Measurements from ENCODE around the gene RADX. TPM values are rescaled to one million over a fixed set of nuclear protein-coding genes. Genes with fewer than 3 reads are reported as not detected.
A peak's percentile ranks its signal among the peaks of the same experiment; 100 is the strongest.
"Not testable (repeated sequence)": the region's sequence is repeated elsewhere in the genome, so short reads cannot be mapped to it uniquely, and the experiment has no call there.

Gene RADX, protein sequence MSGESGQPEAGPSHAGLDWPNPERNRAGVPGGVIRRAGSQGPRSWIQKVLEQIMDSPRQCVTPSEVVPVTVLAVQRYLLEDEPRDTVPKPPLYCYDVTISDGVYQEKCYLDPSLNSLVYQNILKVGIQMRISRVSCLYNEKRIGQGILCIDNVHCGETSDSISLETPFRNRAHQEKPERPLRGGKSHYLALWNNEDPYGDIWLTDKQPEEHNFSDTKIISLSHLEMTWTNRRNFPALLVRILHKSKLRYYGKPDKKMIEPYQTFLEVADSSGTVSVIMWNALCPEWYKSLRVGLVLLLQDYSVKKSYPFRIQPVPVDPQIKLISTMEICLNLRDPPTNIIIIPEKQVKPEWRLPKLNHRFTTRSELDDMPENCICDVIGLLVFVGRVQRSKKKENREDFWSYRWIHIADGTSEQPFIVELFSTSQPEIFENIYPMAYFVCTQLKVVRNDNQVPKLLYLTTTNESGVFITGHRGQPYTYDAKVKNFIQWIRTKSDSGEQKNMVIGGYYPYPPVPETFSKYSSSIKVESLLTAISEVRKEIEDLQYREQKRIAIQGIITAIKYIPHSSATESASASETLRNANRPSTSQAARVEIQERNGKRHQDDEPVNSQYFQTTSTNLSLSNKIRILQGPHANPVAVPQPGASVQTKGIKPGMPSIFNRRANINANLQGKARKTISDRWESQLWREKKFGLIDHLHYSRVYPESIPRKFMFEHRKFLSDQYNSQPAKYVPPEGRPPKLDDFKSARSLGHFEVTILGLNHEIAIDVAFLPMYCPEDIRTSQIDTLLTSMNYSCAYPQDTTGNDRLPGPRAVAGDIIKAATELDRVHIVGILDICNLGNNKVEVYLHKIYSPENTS
- total RNA-seq = under 0.01 and 0.26 TPM in 2 replicates

DNA sequence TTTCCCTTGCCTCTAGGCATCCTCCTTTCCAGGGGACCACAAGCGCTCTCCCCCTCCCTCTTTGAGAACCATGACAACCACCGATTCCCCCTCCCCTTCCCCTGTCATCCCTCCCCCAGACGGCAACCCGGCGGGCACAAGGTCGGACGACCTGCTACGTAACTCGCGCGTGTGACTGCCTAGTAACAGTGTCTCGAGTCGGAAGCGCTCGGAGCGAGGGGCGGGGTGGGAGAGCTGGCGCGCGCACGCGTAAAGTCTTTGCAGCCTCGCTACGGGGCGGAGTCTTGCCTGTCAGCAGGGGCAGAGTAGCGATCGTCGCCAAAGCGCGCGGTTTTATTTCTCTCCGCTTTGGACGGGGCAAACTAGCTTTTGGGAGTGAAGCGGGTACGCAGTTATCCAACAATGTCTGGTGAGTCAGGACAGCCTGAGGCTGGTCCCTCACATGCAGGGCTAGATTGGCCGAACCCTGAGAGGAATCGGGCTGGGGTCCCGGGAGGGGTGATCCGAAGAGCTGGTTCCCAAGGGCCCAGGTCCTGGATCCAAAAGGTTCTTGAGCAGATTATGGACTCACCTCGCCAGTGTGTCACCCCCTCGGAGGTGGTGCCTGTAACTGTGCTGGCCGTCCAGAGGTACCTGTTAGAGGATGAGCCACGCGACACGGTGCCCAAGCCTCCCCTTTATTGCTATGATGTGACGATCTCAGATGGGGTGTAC, at the start of gene RADX:
Gene RADX, plus strand, starts transcription at position 300 of the 714 bp plus-strand sequence. Its CDS starts 103 bp downstream, at position 403.
- DNase-seq (ENCODE audit: low read depth in 2 of 2) = peak; percentile 20 to 40

DNA sequence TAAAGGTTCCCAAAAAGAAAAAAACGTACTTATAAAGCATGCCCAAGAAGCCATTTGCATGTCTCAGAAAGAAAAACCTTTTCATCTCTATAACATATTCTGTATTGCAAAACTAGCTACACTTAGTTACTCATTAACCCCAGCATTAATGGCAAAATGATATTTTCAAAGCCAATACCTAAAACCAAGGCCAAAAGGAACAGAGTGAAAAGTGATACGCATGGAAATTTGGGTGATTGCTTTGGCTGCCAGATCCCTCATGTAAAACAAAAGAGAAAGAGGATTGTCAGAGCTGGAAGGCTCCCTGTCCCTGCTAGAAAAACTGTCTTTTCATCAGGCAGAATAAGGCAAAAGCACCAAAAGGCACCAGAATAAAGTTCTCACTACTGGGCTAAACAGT, 46.8 kb upstream of the RADX start:
- DNase-seq (ENCODE audit: low read depth in 2 of 2) = no peak

DNA sequence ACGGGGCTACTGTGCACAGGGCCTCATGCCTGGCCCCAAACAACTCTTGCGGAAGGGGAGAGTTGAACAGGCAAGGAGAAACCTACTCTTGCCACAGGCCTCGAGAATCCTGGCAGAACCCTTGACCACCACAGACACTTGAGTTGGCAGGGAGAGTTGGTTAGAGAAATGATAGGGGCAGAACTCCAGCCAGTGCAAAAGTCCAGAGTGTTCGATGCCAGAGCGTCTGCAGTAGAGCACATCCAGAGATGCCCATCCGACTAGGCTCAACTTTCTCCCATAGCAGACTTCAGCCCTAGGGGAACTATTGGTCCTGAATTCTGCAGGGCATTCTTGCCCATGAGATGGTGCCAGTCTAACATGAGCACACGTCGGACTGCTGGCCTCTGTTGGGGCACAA, 45.4 kb upstream of the RADX start:
- no peak for DNase-seq (ENCODE audit: low read depth in 2 of 2)

DNA sequence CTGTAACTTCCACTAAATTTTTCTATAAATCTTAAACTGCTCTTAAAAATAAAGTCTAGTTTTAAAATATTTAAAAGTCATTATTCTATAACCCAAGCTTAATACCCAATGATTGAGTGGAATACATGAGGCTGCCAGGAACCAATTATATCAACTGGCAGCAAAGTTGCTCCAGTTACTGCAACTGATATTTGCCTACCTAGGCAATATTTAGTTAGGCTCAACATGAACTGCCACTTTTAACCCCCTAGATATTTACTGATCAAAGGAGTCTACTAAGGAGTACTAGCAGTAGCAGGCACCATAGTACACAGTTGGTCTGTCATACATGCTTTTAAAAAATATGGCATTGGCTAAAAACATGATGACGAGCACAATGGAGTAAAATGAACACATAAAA, 29.9 kb upstream of the RADX start:
- no peak for DNase-seq (ENCODE audit: low read depth in 2 of 2)

DNA sequence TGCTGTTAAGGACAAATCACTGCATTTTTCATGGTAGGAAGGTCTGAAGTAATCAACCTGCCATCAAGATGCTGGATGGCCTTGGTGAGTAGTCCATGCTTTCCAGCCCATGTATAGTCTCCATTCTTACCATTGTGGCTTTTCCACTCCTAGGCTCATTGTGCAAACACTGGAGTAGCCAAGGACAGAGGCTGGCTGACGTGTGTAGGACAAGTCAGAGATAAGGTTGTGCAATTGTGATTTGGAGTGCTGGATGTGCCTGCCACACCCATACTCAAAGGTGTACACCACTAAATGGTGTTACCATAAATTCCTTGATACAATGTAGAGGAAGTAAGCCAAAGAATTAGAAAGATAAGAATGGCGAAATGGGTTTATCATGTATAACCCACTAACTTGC, 26.3 kb upstream of the RADX start:
- no peak for DNase-seq (ENCODE audit: low read depth in 2 of 2)

DNA sequence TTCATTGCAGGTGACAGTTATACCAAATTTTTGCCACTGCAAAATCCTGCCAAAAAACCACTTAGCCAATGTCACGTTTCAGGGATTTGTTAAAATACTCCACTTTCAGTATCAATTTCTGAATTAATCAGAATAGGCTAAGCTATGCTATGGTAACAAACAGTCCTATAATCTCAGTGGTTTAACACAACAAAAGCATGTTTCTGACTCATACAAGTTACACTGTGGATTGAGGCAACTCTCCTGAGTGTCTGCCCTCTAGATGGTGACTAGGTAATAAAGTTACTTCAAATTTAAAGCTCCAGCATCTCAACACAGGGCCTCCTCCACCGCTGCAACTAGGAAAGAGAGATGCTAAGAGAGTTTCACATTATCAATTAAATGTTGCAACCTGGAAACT, 23.0 kb upstream of the RADX start:
- DNase-seq (ENCODE audit: low read depth in 2 of 2) = no peak

DNA sequence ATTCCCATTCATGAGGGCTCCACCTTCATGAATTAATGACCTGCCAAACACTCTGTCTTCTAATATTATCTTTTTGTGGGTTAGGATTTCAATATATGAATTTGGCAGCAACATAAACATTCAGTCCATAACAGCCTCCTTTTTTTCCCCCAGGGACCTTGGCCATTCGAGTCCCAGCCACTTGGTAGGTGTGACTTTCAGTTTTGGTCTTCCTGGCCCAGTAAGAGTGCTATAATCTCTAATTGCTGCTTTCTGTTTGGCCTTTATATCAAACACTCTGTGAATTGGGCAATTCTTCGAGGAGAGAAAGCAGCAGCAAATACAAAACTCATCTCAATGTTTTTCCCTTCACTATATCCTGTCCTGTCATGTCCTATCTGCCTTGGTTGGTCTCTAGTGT, 12.4 kb upstream of the RADX start:
- DNase-seq (ENCODE audit: low read depth in 2 of 2) = no peak

DNA sequence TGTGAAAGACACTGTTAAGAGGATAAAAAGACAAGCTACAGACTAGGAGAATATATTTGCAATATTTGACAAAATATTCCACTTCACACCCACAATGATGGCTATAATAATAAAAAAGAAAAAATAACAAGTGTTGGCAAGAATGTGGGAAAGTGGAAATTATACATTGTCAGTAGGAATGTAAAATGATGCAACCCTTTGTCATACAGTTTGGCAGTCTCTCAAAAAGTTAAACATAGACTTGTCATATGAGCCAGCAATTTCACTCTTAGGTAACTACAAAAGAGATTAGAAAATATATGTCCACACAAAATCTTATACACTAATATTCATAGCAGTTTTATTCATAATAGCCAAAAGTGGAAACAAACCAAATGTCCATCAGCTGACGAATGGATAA, 5.2 kb upstream of the RADX start:
- DNase-seq (ENCODE audit: low read depth in 2 of 2) = no peak

DNA sequence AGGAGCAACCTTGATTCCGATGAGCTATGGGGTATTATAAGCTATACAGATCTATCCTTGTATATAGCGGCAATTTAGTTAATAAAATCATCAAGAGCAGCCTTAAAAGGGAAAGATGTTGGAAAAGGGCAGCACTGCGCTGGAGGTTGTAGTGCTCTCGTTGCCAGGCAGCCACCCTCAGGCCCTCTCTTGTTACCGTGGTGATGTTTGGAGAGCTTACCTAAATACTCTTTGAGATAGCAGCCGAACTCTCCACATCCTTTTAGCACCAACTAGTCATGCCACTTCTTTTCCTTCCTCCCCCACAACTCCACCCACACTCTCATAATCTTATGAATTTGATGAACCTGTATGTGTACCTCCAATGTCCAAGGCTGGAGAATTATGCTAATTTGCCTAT, 3.8 kb upstream of the RADX start:
- DNase-seq (ENCODE audit: low read depth in 2 of 2) = no peak

DNA sequence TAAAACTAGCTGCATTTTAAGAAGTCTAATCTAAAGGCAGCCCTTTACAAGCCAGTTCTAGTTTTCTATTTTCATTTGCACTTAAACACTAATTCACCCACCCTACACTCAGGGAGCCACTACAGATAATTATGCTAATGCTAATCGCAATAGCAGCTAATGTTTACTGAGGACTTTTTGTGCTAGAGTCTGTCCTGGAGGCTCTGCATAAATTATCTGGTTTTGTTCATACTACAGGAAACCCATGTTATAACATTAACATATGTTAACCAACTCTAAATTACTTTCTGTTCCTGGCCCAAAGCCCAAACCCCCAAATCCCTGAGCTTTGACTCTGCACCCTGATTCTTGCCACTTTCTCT, 480 bp upstream of the RADX start:
- no peak for DNase-seq (ENCODE audit: low read depth in 2 of 2)

DNA sequence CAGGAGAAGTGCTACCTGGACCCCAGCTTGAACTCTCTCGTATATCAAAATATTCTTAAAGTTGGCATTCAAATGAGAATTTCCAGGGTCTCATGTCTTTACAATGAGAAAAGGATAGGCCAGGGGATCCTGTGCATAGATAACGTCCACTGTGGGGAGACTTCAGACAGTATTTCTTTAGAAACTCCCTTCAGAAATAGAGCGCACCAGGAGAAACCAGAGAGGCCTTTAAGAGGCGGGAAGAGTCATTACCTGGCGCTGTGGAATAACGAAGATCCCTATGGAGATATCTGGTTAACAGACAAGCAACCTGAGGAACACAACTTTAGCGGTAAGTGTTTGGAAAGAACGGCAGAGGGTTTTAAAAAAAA, 600 bp downstream of the RADX start:
- no peak for DNase-seq (ENCODE audit: low read depth in 2 of 2)

DNA sequence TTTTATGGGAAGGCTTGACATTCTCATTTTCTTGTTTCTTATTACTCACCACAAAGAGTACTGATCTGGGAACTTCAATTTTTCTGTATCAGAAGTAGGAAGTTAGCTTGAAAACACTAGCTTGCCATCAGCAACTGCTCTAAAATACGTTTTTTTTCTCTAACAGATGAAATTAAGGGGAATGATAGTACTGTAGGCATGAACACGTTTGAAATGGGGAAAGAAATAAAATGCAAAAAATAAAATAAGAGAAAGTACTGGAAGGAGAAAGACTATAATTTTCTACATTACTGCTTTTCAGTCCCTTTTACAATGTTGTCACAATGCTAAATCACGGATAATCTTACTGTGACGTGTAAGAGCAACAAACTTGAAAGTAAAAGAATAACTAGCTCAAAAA, 1.5 kb downstream of the RADX start:
- DNase-seq (ENCODE audit: low read depth in 2 of 2) = no peak

DNA sequence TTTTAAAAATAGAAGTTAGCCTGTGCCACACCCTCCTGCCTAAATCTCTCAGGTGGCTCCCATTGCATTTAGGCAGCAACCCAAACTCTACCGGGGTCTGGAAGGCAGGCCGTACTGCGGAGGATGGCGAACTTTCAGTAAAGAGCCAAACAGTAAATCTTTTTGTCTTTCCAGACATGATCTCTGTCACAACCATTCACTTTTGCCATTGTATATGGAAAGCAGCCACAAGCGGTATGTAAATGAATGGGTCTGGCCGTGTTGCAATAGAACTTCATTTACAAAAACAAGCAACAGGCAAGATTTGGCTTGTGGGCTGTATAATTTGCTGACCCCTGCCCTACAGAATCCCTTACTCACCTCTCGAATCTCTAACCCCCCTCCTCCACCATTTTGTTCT, 3.3 kb downstream of the RADX start:
- no peak for DNase-seq (ENCODE audit: low read depth in 2 of 2)

DNA sequence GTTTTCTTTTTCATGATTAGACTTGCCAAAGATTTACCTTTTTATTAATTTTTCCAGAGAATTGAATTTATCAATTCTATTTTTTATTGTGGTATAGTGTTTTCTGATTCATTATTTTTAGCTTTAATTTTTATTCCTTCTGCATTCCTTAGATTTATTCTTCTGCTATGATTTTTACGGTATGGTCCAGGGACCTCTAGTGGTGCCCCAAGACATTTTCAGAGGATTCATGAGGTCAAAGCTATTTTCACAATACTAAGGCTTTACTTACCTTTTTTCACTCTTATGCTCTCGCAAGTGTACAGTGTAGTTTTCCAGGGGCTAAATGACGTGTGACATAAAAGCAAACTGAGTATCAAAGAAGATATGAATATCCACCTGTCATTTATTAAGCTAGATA, 8.0 kb downstream of the RADX start:
- peak in 1 of 2 donors; percentile 1 for DNase-seq (ENCODE audit: low read depth in 2 of 2)

DNA sequence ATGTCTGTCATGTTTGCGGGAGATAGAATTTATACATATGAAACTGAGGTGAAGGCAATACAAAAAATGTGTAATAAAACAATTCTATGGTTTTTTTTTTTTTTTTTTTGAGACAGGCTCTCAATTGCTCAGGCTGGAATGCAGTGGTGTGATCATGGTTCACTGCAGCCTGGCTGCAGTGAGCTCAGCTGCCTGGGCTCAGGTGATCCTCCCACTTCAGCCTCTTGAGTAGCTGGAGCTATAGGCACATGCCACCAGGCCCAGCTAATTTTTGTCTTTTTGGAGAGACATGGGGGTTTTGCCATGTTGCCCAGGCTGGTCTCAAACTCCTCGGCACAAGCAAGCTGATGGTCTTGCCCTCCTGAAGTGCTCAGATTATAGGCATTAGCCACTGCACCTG, 10.1 kb downstream of the RADX start:
- DNase-seq (ENCODE audit: low read depth in 2 of 2) = no peak

DNA sequence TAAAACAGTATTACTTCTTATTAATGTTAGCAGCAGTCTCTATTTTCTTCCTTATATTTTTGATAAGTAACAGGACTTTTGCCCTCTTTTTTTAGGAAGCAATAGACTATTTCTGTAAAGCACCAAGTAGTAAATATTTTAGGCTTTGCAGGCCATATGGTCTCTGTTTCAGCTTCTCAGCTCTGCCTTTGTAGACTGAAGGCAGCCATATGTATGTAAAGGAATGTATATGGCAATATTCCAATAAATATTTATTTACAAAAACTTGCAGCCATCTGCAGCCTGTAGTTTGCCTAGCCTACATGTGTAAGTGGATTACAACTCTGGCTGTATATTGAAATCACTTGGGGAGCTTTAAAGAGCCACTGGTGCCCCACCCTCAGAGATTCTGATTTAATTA, 15.0 kb downstream of the RADX start:
- DNase-seq (ENCODE audit: low read depth in 2 of 2) = no peak

DNA sequence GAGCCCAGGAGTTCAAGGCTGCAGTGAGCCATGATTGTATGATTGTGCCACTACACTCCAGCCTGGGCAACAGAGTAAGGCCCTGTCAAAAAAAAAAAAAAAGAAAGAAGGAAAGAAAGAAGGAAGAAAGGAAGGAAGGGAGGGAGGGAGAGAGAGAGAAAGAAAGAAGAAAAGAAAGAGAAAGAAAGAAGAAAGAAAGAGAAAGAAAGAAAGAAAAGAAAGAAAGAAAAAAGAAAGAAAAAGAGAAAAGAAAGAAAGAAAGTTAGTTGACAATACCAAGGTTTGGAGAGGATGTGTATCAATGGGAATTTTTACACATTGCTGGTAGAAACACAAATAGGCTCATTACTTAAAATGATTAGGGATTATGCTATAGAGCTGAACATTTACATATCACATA, 19.8 kb downstream of the RADX start:
- DNase-seq (ENCODE audit: low read depth in 2 of 2) = no peak

DNA sequence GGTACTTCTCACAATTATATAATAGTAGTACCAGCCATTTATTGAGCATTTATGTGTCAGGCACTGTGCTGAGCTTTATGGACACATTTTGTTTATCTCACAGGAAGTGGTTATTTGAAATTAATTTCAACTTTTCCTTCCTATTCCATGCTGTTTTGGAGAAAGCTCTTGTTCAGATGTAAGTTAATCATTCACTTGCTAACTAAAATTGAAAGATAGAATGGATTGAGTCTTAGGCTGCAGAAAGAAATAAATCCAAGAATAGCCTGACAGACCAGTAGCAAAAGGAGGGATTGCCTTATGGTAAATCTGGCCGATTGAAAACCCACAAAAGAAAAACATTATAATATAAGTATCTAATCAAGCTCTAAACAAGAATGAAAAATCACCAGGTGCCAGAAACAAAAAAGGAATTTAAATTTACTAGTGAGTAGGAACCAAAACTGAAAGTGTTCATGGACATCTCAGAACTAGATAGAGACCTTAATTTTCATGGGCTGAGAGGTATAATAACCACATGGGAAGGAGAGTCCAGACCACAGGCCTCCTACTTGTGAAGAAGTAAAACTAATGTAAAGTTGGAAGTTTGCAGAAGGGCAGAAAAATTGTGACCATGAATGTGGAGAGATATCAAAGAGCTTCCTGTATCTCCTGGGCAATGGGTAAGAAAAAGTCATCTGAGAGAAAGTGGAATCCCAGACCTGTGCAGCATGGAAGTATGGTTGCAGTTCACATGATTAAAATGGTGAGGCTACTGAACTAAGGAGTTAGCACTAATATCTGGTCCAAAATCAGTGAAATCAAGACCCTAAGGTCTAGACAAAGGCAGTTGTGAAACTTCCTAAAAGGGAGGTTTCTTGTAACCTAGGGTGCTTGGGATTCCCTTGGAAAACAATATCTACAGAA, 38.0 kb downstream of the RADX start:
- DNase-seq (ENCODE audit: low read depth in 2 of 2) = no peak

DNA sequence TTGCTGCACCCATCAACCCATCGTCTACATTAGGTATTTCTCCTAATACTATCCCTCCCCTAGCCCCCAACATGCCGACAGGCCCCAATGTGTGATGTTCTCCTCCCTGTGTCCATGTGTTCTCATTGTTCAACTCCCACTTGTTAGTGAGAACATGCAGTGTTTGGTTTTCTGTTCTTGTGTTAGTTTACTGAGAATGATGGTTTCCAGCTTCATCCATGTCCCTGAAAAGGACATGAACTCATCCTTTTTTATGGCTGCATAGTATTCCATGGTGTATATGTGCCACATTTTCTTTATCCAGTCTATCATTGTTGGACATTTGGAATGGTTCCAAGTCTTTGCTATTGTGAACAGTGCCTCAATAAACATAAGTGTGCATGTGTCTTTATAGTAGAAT, 41.8 kb downstream of the RADX start:
- DNase-seq (ENCODE audit: low read depth in 2 of 2) = not testable (repeated sequence)

DNA sequence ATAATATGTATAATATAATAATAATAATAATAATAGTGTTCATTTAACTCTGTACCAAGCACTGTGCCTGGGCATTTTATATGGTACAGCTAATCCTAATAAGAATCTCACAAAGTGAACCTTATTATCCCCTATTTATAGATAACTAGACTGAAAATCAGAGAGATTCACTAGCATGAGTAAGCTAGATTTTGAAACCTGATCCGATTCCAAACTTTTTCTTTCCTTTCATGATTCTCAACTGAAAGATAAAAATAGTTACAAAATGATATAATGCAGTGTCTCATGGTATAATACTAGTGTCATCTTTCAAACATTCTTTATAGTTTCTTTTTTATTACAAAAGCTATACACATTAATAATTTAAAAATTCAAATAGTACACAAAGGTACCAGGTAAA, 58.9 kb downstream of the RADX start:
- no peak for DNase-seq (ENCODE audit: low read depth in 2 of 2)

DNA sequence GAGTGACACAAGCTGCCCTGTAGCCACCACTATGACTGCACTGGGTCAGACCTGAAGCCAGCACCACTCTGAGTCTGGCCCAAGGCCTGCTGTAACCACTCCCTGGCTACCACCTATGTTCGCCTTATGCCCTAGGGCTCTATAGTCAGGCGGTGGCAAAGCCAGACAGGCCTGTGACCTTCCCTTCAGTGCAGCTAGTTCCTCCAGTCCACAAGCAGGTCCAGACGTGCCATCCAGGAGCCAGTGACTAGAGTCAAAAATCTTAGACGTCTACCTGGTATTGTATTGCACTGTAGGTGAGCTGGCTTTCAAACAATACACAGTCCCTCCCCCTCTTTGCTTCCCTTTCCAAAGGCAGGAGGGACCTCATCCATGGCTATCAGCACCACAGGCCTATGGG, 60.7 kb downstream of the RADX start:
- DNase-seq (ENCODE audit: low read depth in 2 of 2) = no peak
